GM23338 (cell line): ENCODE data around the gene GLIPR1.

Experiments
- EZH2 ChIP-seq: fragments of 200-600 bp; sonication (generic); IDR thresholded peaks from one replicate; pipeline ENCODE4 v1.8.0; 2017; ENCODE audit warnings: antibody characterized with exemption, mild to moderate bottlenecking, low read depth; ENCODE audit not compliant: unreplicated experiment
- EZH2phosphoT487 ChIP-seq: fragments of 200-600 bp; sonication (generic); IDR thresholded peaks from one replicate; pipeline ENCODE4 v1.8.1; 2018; ENCODE audit warnings: antibody characterized with exemption; ENCODE audit not compliant: unreplicated experiment
- JUNB ChIP-seq: IDR thresholded peaks from one replicate; pipeline ENCODE4 v1.6.1; 2016; ENCODE audit warnings: antibody characterized with exemption; ENCODE audit not compliant: unreplicated experiment
- POLR2AphosphoS5 ChIP-seq: IDR thresholded peaks from 2 replicates; pipeline ENCODE4 v1.6.1; 2016; ENCODE audit warnings: antibody characterized with exemption, low read depth
- ZNF114 ChIP-seq: fragments of 250-450 bp; sonication (Bioruptor Pico); IDR thresholded peaks from 2 replicates; pipeline ENCODE4 v1.5.0; 2020; ENCODE audit warnings: mild to moderate bottlenecking, moderate library complexity
- ZNF331 ChIP-seq: fragments of 250-450 bp; sonication (Bioruptor Pico); IDR thresholded peaks from 2 replicates; pipeline ENCODE4 v1.5.0; 2020; ENCODE audit warnings: low read depth, mild to moderate bottlenecking, moderate library complexity
- ZNF462 ChIP-seq: fragments of 250-450 bp; sonication (Bioruptor Pico); IDR thresholded peaks from 2 replicates; pipeline ENCODE4 v1.5.0; 2020; ENCODE audit warnings: mild to moderate bottlenecking, moderate library complexity
- TF ChIP-seq, protein P1 (sequence below), 2 experiments: fragments of 200-600 bp in 1 of 2; sonication (generic) in 1 of 2; conservative IDR thresholded peaks; 2 replicates each; pipeline versions ENCODE4 v1.5.1 to v1.6.1; 2016 to 2017; ENCODE audit warnings: antibody characterized with exemption in 2 of 2, low read depth in 2 of 2, mild to moderate bottlenecking in 2 of 2, moderate library complexity in 1 of 2
- TF ChIP-seq, protein P2 (sequence below): IDR thresholded peaks from one replicate; pipeline ENCODE4 v1.6.1; 2018; ENCODE audit warnings: antibody characterized with exemption; ENCODE audit not compliant: unreplicated experiment

GRCh38 chr12:75553398-75553797, 72.8 kb downstream of the GLIPR1 start:
- TF ChIP-seq EZH2 (no peak), ZNF462 (peak; percentile 37; the same call in 1 of the 2 replicates), EZH2phosphoT487 (no peak), POLR2AphosphoS5 (no peak), ZNF331 (CRISPR knock-in tag) (no peak), ZNF114 (CRISPR knock-in tag) (no peak), JUNB (no peak)
- TF ChIP-seq, protein P1, sequence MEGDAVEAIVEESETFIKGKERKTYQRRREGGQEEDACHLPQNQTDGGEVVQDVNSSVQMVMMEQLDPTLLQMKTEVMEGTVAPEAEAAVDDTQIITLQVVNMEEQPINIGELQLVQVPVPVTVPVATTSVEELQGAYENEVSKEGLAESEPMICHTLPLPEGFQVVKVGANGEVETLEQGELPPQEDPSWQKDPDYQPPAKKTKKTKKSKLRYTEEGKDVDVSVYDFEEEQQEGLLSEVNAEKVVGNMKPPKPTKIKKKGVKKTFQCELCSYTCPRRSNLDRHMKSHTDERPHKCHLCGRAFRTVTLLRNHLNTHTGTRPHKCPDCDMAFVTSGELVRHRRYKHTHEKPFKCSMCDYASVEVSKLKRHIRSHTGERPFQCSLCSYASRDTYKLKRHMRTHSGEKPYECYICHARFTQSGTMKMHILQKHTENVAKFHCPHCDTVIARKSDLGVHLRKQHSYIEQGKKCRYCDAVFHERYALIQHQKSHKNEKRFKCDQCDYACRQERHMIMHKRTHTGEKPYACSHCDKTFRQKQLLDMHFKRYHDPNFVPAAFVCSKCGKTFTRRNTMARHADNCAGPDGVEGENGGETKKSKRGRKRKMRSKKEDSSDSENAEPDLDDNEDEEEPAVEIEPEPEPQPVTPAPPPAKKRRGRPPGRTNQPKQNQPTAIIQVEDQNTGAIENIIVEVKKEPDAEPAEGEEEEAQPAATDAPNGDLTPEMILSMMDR (conservative IDR thresholded peaks at IDR 0.05; ENCODE audit: low read depth in 2 of 2), result no peak
- TF ChIP-seq, protein P2, sequence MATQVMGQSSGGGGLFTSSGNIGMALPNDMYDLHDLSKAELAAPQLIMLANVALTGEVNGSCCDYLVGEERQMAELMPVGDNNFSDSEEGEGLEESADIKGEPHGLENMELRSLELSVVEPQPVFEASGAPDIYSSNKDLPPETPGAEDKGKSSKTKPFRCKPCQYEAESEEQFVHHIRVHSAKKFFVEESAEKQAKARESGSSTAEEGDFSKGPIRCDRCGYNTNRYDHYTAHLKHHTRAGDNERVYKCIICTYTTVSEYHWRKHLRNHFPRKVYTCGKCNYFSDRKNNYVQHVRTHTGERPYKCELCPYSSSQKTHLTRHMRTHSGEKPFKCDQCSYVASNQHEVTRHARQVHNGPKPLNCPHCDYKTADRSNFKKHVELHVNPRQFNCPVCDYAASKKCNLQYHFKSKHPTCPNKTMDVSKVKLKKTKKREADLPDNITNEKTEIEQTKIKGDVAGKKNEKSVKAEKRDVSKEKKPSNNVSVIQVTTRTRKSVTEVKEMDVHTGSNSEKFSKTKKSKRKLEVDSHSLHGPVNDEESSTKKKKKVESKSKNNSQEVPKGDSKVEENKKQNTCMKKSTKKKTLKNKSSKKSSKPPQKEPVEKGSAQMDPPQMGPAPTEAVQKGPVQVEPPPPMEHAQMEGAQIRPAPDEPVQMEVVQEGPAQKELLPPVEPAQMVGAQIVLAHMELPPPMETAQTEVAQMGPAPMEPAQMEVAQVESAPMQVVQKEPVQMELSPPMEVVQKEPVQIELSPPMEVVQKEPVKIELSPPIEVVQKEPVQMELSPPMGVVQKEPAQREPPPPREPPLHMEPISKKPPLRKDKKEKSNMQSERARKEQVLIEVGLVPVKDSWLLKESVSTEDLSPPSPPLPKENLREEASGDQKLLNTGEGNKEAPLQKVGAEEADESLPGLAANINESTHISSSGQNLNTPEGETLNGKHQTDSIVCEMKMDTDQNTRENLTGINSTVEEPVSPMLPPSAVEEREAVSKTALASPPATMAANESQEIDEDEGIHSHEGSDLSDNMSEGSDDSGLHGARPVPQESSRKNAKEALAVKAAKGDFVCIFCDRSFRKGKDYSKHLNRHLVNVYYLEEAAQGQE, result no peak
